ENCODE measurements around the gene PARP1. TPM values are rescaled to one million over a fixed set of nuclear protein-coding genes. Genes with fewer than 3 reads are reported as not detected.

Gene PARP1
- total RNA-seq, 1 donor from 2014 or later, result 190 TPM

DNA sequence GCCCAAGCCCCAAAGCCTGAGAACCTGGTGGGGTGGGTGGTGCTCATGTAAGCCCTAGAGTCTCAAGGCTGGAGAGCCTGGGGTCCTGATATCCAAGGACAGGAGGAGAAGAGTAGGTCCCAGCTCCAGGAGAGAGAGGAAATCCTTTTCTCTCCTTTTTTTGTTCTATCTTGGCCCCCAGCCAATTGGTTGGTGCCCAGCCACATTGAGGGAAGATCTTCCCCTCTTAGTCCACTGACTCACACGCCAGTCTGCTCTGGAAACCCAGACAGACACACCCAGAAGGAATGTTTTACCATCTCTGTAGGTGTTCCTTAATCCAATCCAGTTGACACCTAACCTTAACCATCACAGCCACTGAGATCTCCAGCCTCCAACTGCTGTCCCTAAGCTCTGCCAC lies 82.7 kb downstream of the PARP1 start:
- TF ChIP-seq, protein P1, sequence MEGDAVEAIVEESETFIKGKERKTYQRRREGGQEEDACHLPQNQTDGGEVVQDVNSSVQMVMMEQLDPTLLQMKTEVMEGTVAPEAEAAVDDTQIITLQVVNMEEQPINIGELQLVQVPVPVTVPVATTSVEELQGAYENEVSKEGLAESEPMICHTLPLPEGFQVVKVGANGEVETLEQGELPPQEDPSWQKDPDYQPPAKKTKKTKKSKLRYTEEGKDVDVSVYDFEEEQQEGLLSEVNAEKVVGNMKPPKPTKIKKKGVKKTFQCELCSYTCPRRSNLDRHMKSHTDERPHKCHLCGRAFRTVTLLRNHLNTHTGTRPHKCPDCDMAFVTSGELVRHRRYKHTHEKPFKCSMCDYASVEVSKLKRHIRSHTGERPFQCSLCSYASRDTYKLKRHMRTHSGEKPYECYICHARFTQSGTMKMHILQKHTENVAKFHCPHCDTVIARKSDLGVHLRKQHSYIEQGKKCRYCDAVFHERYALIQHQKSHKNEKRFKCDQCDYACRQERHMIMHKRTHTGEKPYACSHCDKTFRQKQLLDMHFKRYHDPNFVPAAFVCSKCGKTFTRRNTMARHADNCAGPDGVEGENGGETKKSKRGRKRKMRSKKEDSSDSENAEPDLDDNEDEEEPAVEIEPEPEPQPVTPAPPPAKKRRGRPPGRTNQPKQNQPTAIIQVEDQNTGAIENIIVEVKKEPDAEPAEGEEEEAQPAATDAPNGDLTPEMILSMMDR (conservative IDR thresholded peaks at IDR 0.05; ENCODE audit: low read depth, low read length), result no peak
- no peak overlapping the region for H3K4me3 ChIP-seq (ENCODE audit: low read depth, low read length)
- no peak for DNase-seq (ENCODE audit: low read depth)

DNA sequence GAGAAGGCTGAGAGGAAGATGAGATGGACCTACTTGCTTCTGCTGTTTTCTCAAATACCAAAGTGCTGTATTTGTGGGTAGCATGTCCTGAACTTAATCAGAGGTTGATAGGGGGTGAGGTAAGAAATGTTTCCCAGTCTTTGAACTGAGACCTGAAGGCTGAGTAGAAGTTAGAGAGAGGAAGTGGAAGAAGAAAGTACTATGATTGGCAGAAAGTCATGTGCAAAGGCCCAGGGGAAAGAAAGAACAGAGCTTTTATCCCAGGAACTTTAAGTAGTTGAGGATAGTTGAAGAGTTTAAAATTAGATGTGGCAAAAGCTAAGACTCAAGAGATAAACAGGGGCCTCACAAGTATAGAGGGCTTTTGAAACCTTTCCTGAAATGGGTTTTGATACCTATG lies 83.4 kb downstream of the PARP1 start:
- H3K4me3 ChIP-seq (ENCODE audit: low read depth, low read length), result no peak overlapping the region
- DNase-seq (ENCODE audit: low read depth), result no peak
- TF ChIP-seq, protein P1 (conservative IDR thresholded peaks at IDR 0.05; ENCODE audit: low read depth, low read length), result no peak

- TF ChIP-seq, protein P1 (conservative IDR thresholded peaks at IDR 0.05; ENCODE audit: low read depth, low read length), result no peak
- no peak overlapping the region for H3K4me3 ChIP-seq (ENCODE audit: low read depth, low read length)
- no peak for DNase-seq (ENCODE audit: low read depth)
Observed at GRCh38 chr1:226322986-226323385, 84.9 kb downstream of the PARP1 start.

- H3K4me3 ChIP-seq (ENCODE audit: low read depth, low read length), result no peak overlapping the region
- no peak for DNase-seq (ENCODE audit: low read depth)
- TF ChIP-seq, protein P1 (conservative IDR thresholded peaks at IDR 0.05; ENCODE audit: low read depth, low read length), result no peak
Observed at GRCh38 chr1:226320930-226321329, 87.0 kb downstream of the PARP1 start.

GRCh38 chr1:226318471-226318870 lies 89.4 kb downstream of the PARP1 start:
- H3K4me3 ChIP-seq (ENCODE audit: low read depth, low read length), result no peak overlapping the region
- no peak for DNase-seq (ENCODE audit: low read depth)
- TF ChIP-seq, protein P1 (conservative IDR thresholded peaks at IDR 0.05; ENCODE audit: low read depth, low read length), result no peak

DNA sequence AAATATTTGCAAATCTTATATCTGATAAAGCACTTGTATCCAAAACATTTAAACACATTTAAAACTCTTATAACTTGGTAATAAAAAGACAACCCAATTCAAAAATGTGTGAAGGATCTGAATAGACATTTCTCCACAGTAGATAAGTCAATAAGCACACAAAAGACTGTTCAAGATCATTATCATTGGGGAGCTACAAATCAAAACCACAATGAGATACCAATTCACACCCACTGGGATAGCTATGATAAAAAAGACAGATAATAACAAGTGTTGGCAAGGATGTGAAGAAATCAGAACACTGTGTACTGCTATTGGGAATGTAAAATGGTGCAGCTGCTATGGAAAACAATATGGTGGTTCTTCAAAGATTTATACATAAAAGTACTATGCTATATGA lies 93.8 kb downstream of the PARP1 start:
- no peak for DNase-seq (ENCODE audit: low read depth)
- H3K4me3 ChIP-seq (ENCODE audit: low read depth, low read length), result no peak overlapping the region
- TF ChIP-seq, protein P1 (conservative IDR thresholded peaks at IDR 0.05; ENCODE audit: low read depth, low read length), result no peak

DNA sequence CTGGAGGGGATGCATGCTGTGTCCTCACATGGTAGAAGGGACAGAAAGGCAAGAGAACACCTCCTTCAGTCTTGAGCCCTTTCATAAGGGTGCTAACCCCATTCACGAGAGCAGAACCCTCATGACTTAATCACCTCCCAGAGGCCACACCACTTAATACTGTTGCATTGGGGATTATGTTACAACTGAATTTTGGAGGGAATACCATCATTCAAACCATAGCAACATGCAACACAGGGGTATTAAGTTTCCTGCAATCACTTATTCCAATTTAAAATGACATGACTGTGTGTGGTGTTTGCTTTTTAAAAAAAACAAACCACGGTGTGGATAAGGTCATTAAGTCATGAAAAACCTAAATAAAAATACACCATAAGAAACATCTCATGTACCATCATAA lies 95.8 kb downstream of the PARP1 start:
- no peak for DNase-seq (ENCODE audit: low read depth)
- H3K4me3 ChIP-seq (ENCODE audit: low read depth, low read length), result no peak overlapping the region
- TF ChIP-seq, protein P1 (conservative IDR thresholded peaks at IDR 0.05; ENCODE audit: low read depth, low read length), result no peak

Measured in epithelial cell of proximal tubule (primary cell).